ENCODE data around the gene IER5L. TPM values are rescaled to one million over a fixed set of nuclear protein-coding genes. Genes with fewer than 3 reads are reported as not detected.

IER5L gene
- total RNA-seq, 8 experiments from 2014 or later: 2.1 to 24.8 (median 13.9) TPM

GRCh38 chr9:129213551-129213950, 35.5 kb upstream of the IER5L start:
- in situ Hi-C loops (cut with MboI; ENCODE audit: low pct_unique_long_range_greater_than_20kb in 2 of 9, low sequenced_read_pairs in 9 of 9, unreplicated experiment in 9 of 9): no loop called here
- no peak overlapping the region for H3K4me3 ChIP-seq
- no peak overlapping the region for H3K27ac ChIP-seq
- H3K4me1 ChIP-seq (replicated peaks in 1 of 2): peaks cover 23 to 31% of the 10 kb centered on the region in 2 donors
- no peak for ATAC-seq (replicated peaks in 6 of 8)
- WGBS, 10 experiments: 67 to 100% (median 100%) methylated on average over 1 to 4 of the region's 5 CpGs; no CpG with 5 or more reads in 2 of the 10 experiments

GRCh38 chr9:129211686-129212085, 33.6 kb upstream of the IER5L start:
- Histone ChIP-seq H3K4me3 (no peak overlapping the region), H3K4me1 (replicated peaks in 1 of 2) (peaks cover 13 to 23% of the 10 kb centered on the region in 2 donors), H3K27ac (peak overlapping the region; percentile 2 to 23)
- ATAC-seq (replicated peaks in 6 of 8): peak in 5 of 8 experiments; percentile 95 to 97 (median 96)
- 40 to 80% (median 68%) methylated on average over 1 to 7 of the region's 7 CpGs; no CpG with 5 or more reads in 6 of the 10 experiments for WGBS, 10 experiments
- in situ Hi-C loops (cut with MboI; ENCODE audit: low pct_unique_long_range_greater_than_20kb in 2 of 9, low sequenced_read_pairs in 9 of 9, unreplicated experiment in 9 of 9): no loop called here

GRCh38 chr9:129210125-129210524, 32.1 kb upstream of the IER5L start:
- Histone ChIP-seq H3K27ac (no peak overlapping the region), H3K4me3 (no peak overlapping the region), H3K4me1 (replicated peaks in 1 of 2) (peaks cover 13 to 23% of the 10 kb centered on the region in 2 donors)
- WGBS, 10 experiments: 0 to 100% (median 75%) methylated on average over 1 to 4 of the region's 5 CpGs; no CpG with 5 or more reads in 5 of the 10 experiments
- in situ Hi-C loops (cut with MboI; ENCODE audit: low pct_unique_long_range_greater_than_20kb in 2 of 9, low sequenced_read_pairs in 9 of 9, unreplicated experiment in 9 of 9): no loop called here
- no peak for ATAC-seq (replicated peaks in 6 of 8)

- in situ Hi-C loops (cut with MboI; ENCODE audit: low pct_unique_long_range_greater_than_20kb in 2 of 9, low sequenced_read_pairs in 9 of 9, unreplicated experiment in 9 of 9): no loop called here
- Histone ChIP-seq H3K4me1 (replicated peaks in 1 of 2) (peaks cover 13 to 23% of the 10 kb centered on the region in 2 donors), H3K27ac (no peak overlapping the region), H3K4me3 (no peak overlapping the region)
- ATAC-seq (replicated peaks in 6 of 8): no peak
- WGBS, 10 experiments: 40 to 85% (median 78%) methylated on average over 1 to 5 of the region's 7 CpGs; no CpG with 5 or more reads in 4 of the 10 experiments
These were observed 31.5 kb upstream of the IER5L start for GRCh38 chr9:129209580-129209979.

DNA sequence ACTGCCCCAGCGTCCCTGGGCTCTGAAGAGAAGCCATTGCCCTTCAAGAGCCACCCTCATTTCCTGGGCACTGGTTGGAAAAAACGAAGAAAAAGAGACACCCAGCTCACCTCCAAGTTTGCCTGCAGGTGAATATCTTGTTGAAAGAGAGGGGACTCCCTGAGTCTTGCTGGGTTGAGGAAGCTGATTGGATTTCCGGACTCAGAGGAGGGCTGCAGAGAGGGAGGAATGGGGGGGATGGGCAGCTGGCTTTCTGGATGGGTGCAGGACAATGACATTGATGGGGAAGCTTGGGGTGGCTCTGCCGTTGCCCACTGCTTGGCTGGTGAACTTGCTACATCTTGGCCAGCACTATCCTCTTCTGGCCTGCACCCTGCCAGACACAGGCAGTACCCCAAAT, 31.0 kb upstream of the IER5L start:
- H3K4me3 ChIP-seq: no peak overlapping the region
- 29 to 100% (median 80%) methylated on average over 1 to 2 of the region's 4 CpGs; no CpG with 5 or more reads in 4 of the 10 experiments for WGBS, 10 experiments
- ATAC-seq (replicated peaks in 6 of 8): no peak
- no peak overlapping the region for H3K27ac ChIP-seq
- peaks cover 15 to 23% of the 10 kb centered on the region in 2 donors for H3K4me1 ChIP-seq (replicated peaks in 1 of 2)
- in situ Hi-C loops (cut with MboI; ENCODE audit: low pct_unique_long_range_greater_than_20kb in 2 of 9, low sequenced_read_pairs in 9 of 9, unreplicated experiment in 9 of 9): no loop called here

GRCh38 chr9:129208207-129209032, 30.4 kb upstream of the IER5L start:
- Histone ChIP-seq H3K27ac (no peak overlapping the region), H3K4me1 (replicated peaks in 1 of 2) (peaks cover 19 to 27% of the 10 kb centered on the region in 2 donors), H3K4me3 (no peak overlapping the region)
- WGBS, 10 experiments: 53 to 100% (median 79%) methylated on average over 1 to 12 of the region's 17 CpGs
- in situ Hi-C loops (cut with MboI; ENCODE audit: low pct_unique_long_range_greater_than_20kb in 2 of 9, low sequenced_read_pairs in 9 of 9, unreplicated experiment in 9 of 9): no loop called here
- ATAC-seq (replicated peaks in 6 of 8): peak in 3 of 8 experiments; percentile 13 to 63 (median 29)

DNA sequence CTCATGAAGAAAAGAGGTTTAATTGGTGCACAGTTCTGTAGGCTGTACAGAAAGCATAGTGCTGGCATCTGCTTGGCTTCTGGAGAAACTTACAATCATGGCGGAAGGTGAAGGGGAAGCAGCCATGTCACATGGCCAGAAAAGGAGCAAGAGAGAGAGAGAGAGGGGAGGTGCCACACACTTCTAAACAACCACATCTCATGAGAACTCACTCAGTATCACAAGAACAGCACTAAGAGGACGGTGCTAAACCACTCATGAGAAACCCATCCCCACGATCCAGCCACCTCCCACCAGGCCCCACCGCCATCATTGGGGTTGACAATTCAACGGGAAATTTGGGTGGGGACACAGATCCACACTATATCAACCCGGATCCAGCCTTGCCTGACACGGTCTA, 28.8 kb upstream of the IER5L start:
- H3K27ac ChIP-seq: no peak overlapping the region
- no peak for ATAC-seq (replicated peaks in 6 of 8)
- in situ Hi-C loops (cut with MboI; ENCODE audit: low pct_unique_long_range_greater_than_20kb in 2 of 9, low sequenced_read_pairs in 9 of 9, unreplicated experiment in 9 of 9): no loop called here
- 70 to 100% (median 95%) methylated on average over 2 to 5 of the region's 7 CpGs; no CpG with 5 or more reads in 6 of the 10 experiments for WGBS, 10 experiments
- no peak overlapping the region for H3K4me3 ChIP-seq
- peaks cover 16 to 25% of the 10 kb centered on the region in 2 donors for H3K4me1 ChIP-seq (replicated peaks in 1 of 2)

DNA sequence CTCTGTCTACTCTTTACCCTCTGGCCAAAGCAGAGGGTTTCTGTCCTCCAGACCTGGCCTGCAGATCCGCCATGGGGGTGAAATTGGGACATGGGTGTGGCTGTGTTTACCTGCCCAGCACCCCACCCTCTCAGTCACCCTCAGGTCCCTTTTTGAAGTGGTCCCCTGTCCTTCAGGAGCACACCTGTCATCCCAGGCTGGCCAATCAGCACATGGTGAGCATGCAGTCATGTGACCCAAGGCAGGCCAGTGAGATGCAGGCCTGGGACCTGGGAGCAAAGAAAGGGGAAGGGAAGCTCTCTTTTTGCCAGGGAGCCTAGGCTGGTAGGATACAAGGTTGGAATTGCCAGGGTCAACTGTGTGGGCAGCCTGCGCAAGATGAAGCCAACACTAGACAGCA, 28.3 kb upstream of the IER5L start:
- Histone ChIP-seq H3K4me1 (replicated peaks in 1 of 2) (peaks cover 11 to 20% of the 10 kb centered on the region in 2 donors), H3K4me3 (no peak overlapping the region), H3K27ac (no peak overlapping the region)
- 79 to 100% (median 100%) methylated on average over 1 to 2 of the region's 2 CpGs; no CpG with 5 or more reads in 5 of the 10 experiments for WGBS, 10 experiments
- no peak for ATAC-seq (replicated peaks in 6 of 8)
- in situ Hi-C loops (cut with MboI; ENCODE audit: low pct_unique_long_range_greater_than_20kb in 2 of 9, low sequenced_read_pairs in 9 of 9, unreplicated experiment in 9 of 9): no loop called here

DNA sequence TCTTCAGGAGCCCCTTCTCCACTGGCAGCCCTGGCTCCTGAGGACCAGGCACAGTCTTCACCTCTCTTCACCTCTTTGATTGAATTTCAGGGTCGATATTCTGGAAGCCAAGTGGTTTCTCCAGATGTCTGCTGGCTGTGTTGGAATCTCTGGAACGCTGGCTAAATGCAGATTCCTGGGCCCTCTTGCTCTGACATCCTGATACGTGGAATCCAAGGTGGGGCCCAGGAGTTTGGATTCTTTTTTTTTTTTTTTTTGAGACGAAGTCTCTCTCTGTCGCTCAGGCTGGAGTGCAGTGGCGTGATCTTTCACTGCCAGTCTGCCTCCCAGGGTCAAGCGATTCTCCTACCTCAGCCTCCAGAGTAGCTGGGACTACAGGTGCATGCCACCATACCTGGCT, 26.8 kb upstream of the IER5L start:
- H3K4me3 ChIP-seq: no peak overlapping the region
- no peak overlapping the region for H3K27ac ChIP-seq
- peaks cover 6 to 15% of the 10 kb centered on the region in 2 donors for H3K4me1 ChIP-seq (replicated peaks in 1 of 2)
- 89 to 100% (median 98%) methylated on average over 1 to 5 of the region's 7 CpGs; no CpG with 5 or more reads in 4 of the 10 experiments for WGBS, 10 experiments
- no peak for ATAC-seq (replicated peaks in 6 of 8)
- in situ Hi-C loops (cut with MboI; ENCODE audit: low pct_unique_long_range_greater_than_20kb in 2 of 9, low sequenced_read_pairs in 9 of 9, unreplicated experiment in 9 of 9): no loop called here

DNA sequence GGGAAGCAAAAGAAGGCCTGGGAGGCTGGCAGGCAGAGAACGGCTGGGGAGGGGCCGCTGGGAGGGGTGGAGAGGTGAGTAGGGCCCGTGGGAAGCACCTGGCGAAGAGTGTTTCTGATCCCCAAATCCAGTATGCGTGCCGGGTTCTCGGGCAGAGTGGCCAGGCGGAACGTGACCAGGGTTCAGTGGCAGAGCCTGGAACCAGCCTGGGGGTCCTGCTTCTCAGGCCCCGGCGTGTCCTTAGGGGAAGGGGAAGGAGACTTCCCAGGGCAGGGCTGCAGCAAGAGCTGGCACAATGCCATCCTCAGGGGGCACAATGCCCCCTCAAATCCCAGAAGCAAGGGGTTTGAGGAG, 25.5 kb upstream of the IER5L start:
- Histone ChIP-seq H3K4me3 (peak overlapping the region in 1 of 5 donors; percentile 96), H3K27ac (no peak overlapping the region), H3K4me1 (replicated peaks in 1 of 2) (peaks cover 8 to 18% of the 10 kb centered on the region in 2 donors)
- in situ Hi-C loops (cut with MboI; ENCODE audit: low pct_unique_long_range_greater_than_20kb in 2 of 9, low sequenced_read_pairs in 9 of 9, unreplicated experiment in 9 of 9): no loop called here
- WGBS, 10 experiments: 100% methylated on average over 2 of the region's 11 CpGs; no CpG with 5 or more reads in 9 of the 10 experiments
- ATAC-seq (replicated peaks in 6 of 8): no peak

DNA sequence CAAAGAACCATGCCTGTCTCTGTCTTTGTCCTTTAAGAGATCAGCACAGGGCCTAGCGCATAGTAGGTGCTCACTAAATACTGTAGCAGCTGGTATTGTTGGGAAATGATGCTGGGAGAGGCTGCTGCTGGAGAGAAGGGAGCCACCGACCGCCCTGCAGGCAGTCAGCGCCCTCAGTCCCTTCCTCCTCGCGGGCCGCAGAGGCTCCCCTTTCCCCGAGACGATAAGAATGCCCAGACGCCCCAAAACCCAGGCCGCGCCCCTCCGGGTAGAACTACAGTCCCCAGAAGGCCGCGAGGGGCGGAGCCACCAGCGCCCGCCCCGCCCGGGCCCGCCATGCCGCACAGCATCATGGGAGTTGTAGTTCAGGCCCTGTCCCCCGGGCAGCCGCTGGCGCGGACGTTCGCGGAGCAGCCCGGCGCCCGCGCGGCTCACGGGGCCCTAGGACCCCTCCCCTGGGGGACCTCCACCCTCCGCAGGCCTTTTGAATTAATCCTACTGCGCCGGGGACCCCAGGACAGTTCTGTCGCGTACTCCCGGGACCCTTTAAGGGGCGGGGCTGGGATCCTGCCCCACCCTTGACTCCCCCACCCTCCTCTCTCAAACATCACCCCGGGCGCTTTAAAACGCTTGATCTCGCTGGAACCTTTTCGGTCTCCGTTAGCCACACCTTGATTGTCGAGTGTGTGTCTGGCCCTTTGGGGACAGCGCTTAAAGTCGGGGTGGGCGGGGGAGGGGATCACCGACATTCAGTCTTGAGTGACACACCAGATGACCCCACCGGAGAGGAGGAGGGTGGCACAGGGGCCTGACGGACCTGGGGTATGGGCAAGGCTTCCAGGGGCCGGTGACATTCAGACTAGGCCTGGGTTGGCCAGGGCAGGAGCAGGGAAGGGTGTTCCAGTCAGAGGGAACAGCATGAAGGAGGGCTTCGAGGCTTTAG, 24.8 kb upstream of the IER5L start:
- Histone ChIP-seq H3K4me3 (peak overlapping the region; percentile 48 to 97 (median 96)), H3K4me1 (replicated peaks in 1 of 2) (peaks cover 9 to 16% of the 10 kb centered on the region in 2 donors), H3K27ac (peak overlapping the region; percentile 43 to 85)
- WGBS, 10 experiments: 0 to 60% (median 20%) methylated on average over 1 to 6 of the region's 57 CpGs; no CpG with 5 or more reads in 6 of the 10 experiments
- in situ Hi-C loops (cut with MboI; ENCODE audit: low pct_unique_long_range_greater_than_20kb in 2 of 9, low sequenced_read_pairs in 9 of 9, unreplicated experiment in 9 of 9): no loop called here
- peak; percentile 82 to 98 (median 84) for ATAC-seq (replicated peaks in 6 of 8)

DNA sequence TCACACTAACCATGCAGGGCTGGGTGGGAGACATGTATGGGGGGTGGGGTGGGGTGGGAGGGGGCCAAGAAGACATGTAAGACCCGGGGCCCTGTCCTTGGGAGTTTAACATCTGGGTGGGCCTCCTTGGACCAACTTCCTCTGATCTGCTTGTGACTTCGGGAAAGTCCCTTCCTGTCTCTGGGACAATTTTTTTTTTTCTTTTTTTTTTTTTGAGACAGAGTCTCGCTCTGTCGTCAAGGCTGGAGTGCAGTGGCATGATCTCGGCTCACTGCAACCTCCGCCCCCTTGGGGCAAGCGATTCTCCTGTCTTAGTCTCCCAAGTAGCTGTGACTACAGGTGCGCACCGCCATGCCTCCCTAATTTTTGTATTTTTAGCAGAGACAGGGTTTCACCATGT, 23.8 kb upstream of the IER5L start:
- in situ Hi-C loops (cut with MboI; ENCODE audit: low pct_unique_long_range_greater_than_20kb in 2 of 9, low sequenced_read_pairs in 9 of 9, unreplicated experiment in 9 of 9): no loop called here
- no peak overlapping the region for H3K4me3 ChIP-seq

DNA sequence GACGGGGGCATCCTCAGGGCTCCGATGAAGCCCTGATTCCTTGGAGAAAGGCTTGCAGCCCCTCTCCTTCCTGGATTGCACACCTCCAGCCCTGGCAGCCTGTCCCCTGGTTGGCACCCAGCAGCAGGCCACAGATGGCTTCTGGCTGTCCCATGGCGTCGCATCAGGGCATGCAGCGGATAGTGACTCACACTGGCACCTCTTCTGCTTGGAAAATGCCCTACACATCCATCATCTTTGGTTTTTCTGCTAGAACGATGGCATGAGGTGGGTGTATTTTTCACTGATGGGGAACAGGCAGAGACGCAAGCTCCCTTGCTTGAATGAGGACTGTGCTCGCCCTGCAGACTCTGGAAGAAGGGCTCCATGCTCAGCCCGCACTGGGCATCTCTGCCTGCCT, 23.2 kb upstream of the IER5L start:
- H3K27ac ChIP-seq: no peak overlapping the region
- H3K4me1 ChIP-seq (replicated peaks in 1 of 2): peaks cover 9 to 16% of the 10 kb centered on the region in 2 donors
- in situ Hi-C loops (cut with MboI; ENCODE audit: low pct_unique_long_range_greater_than_20kb in 2 of 9, low sequenced_read_pairs in 9 of 9, unreplicated experiment in 9 of 9): no loop called here
- no peak for ATAC-seq (replicated peaks in 6 of 8)
- no peak overlapping the region for H3K4me3 ChIP-seq
- 66 to 100% (median 90%) methylated on average over 1 to 7 of the region's 9 CpGs; no CpG with 5 or more reads in 5 of the 10 experiments for WGBS, 10 experiments

More for the DNA sequence above, 23.8 kb upstream of the IER5L start:
- H3K4me1 ChIP-seq (replicated peaks in 1 of 2): peaks cover 9 to 16% of the 10 kb centered on the region in 2 donors
- no peak overlapping the region for H3K27ac ChIP-seq
- 89 to 90% (median 90%) methylated on average over 2 to 3 of the region's 9 CpGs; no CpG with 5 or more reads in 7 of the 10 experiments for WGBS, 10 experiments
- no peak for ATAC-seq (replicated peaks in 6 of 8)

Measured in motor neuron (in vitro differentiated cells).